Measurements from ENCODE around the gene DARS1. TPM values are rescaled to one million over a fixed set of nuclear protein-coding genes. Genes with fewer than 3 reads are reported as not detected.

Gene DARS1
- total and polyA plus RNA-seq, 7 donors: 54.2 to 89.7 (median 73.5) TPM

- intact Hi-C loops (cut with DNase I): no loop called here
- WGBS, 3 donors: 26 to 28% (median 27%) methylated on average over 43 of the region's 43 CpGs
- ATAC-seq (peak; percentile 88 to 97 (median 93)), DNase-seq (peak; percentile 56 to 76)
- Histone ChIP-seq H3K9me3 (no peaks in the 10 kb centered on the region), H3K27ac (peak overlapping the region; percentile 30), H3K4me3 (peak overlapping the region; percentile 34), H3K36me3 (ENCODE audit: insufficient read depth in 1 of 2, low read depth in 1 of 2) (no peaks in the 10 kb centered on the region), H3K27me3 (ENCODE audit: insufficient read depth in 3 of 3, low read length in 2 of 3) (no peaks in the 10 kb centered on the region), H3K4me1 (peaks cover under 1% of the 10 kb centered on the region)
- TF ChIP-seq CTCF (IDR thresholded peaks at IDR 0.05): no peak
Observed at GRCh38 chr2:136025057-136025973, 39.9 kb upstream of the DARS1 start.

GRCh38 chr2:136024616-136025015 lies 39.2 kb upstream of the DARS1 start:
- Histone ChIP-seq H3K27me3 (ENCODE audit: insufficient read depth in 3 of 3, low read length in 2 of 3) (no peaks in the 10 kb centered on the region), H3K27ac (no peak overlapping the region), H3K9me3 (no peaks in the 10 kb centered on the region), H3K36me3 (ENCODE audit: insufficient read depth in 1 of 2, low read depth in 1 of 2) (no peaks in the 10 kb centered on the region), H3K4me3 (no peak overlapping the region), H3K4me1 (peaks cover 8% of the 10 kb centered on the region)
- 83 to 92% (median 91%) methylated on average over 3 of the region's 3 CpGs for WGBS, 3 donors
- TF ChIP-seq CTCF (IDR thresholded peaks at IDR 0.05): no peak
- ATAC-seq: no peak
- no peak for DNase-seq
- intact Hi-C loops (cut with DNase I): no loop called here

GRCh38 chr2:136024185-136024584 lies 38.8 kb upstream of the DARS1 start:
- intact Hi-C loops (cut with DNase I): no loop called here
- no peak for DNase-seq
- 95 to 98% (median 95%) methylated on average over 6 of the region's 6 CpGs for WGBS, 3 donors

GRCh38 chr2:136023416-136023815 lies 38.0 kb upstream of the DARS1 start:
- intact Hi-C loops (cut with DNase I): no loop called here

More at GRCh38 chr2:136024185-136024584, 38.8 kb upstream of the DARS1 start:
- Histone ChIP-seq H3K4me3 (no peak overlapping the region), H3K27ac (no peak overlapping the region), H3K9me3 (no peaks in the 10 kb centered on the region), H3K36me3 (ENCODE audit: insufficient read depth in 1 of 2, low read depth in 1 of 2) (no peaks in the 10 kb centered on the region), H3K4me1 (peaks cover 9% of the 10 kb centered on the region), H3K27me3 (ENCODE audit: insufficient read depth in 3 of 3, low read length in 2 of 3) (no peaks in the 10 kb centered on the region)
- no peak for ATAC-seq
- no peak for TF ChIP-seq CTCF (IDR thresholded peaks at IDR 0.05)

More at GRCh38 chr2:136023416-136023815, 38.0 kb upstream of the DARS1 start:
- no peaks in the 10 kb centered on the region for H3K27me3 ChIP-seq (ENCODE audit: insufficient read depth in 3 of 3, low read length in 2 of 3)
- WGBS, 3 donors: 76 to 93% (median 83%) methylated on average over 2 of the region's 2 CpGs
- H3K9me3 ChIP-seq: no peaks in the 10 kb centered on the region
- H3K27ac ChIP-seq: no peak overlapping the region
- ATAC-seq (no peak), DNase-seq (no peak)
- TF ChIP-seq CTCF (IDR thresholded peaks at IDR 0.05): no peak
- H3K4me1 ChIP-seq: peaks cover 9% of the 10 kb centered on the region
- no peak overlapping the region for H3K4me3 ChIP-seq
- no peaks in the 10 kb centered on the region for H3K36me3 ChIP-seq (ENCODE audit: insufficient read depth in 1 of 2, low read depth in 1 of 2)
